Neuronal stem cell (in vitro differentiated cells): ENCODE results near the gene MARCHF6.

Source experiments
- DNase-seq: peaks from one replicate; pipeline ENCODE4 v3.0.0-alpha.2; 2013; ENCODE audit warnings: low spot score
- H2AFZ ChIP-seq: one replicate; pipeline ENCODE4 v1.6.1; 2013; ENCODE audit warnings: mild to moderate bottlenecking, low read length, inconsistent platforms
- H2AK5ac ChIP-seq: 2 replicates; pipeline ENCODE4 v1.6.1; 2013; ENCODE audit warnings: low read depth, mild to moderate bottlenecking, inconsistent platforms, low read length, moderate library complexity, mixed read lengths
- H2BK120ac ChIP-seq: 2 replicates; pipeline ENCODE4 v1.6.1; 2013; ENCODE audit warnings: low read depth, mild to moderate bottlenecking, inconsistent platforms, low read length, moderate library complexity, mixed read lengths
- H2BK12ac ChIP-seq: one replicate; pipeline ENCODE4 v1.6.1; 2013; ENCODE audit warnings: low read length, inconsistent platforms
- H2BK15ac ChIP-seq: 2 replicates; pipeline ENCODE4 v1.6.1; 2013; ENCODE audit warnings: mild to moderate bottlenecking, low read length, inconsistent platforms, mixed read lengths
- H2BK5ac ChIP-seq: one replicate; pipeline ENCODE4 v1.6.1; 2013; ENCODE audit warnings: inconsistent platforms, mild to moderate bottlenecking, low read length, moderate library complexity
- H3K14ac ChIP-seq: one replicate; pipeline ENCODE4 v1.6.1; 2013; ENCODE audit warnings: low read length, inconsistent platforms
- H3K18ac ChIP-seq: 2 replicates; pipeline ENCODE4 v1.6.1; 2013; ENCODE audit warnings: low read length, inconsistent platforms
- H3K23ac ChIP-seq: 2 replicates; pipeline ENCODE4 v1.6.1; 2013; ENCODE audit warnings: low read depth, mild to moderate bottlenecking, mixed read lengths, low read length, inconsistent platforms; ENCODE audit not compliant: poor library complexity
- H3K27ac ChIP-seq: replicated peaks from 3 replicates; pipeline ENCODE4 v1.5.1; 2013; ENCODE audit warnings: low read length, inconsistent platforms
- H3K27me3 ChIP-seq, 3 experiments: 2 replicates each; pipeline ENCODE4 v1.6.1; 2013; ENCODE audit warnings: low read length in 3 of 3, mild to moderate bottlenecking in 2 of 3, inconsistent platforms in 1 of 3, low read depth in 1 of 3, mixed read lengths in 1 of 3, moderate library complexity in 1 of 3; ENCODE audit not compliant: control insufficient read depth in 3 of 3, insufficient read depth in 3 of 3
- H3K36me3 ChIP-seq, 2 donors: replicated peaks in 1 of 2; 2 replicates each; pipeline ENCODE4 v1.6.1; 2013; ENCODE audit warnings: low read length in 2 of 2; ENCODE audit not compliant: control insufficient read depth in 2 of 2, insufficient read depth in 2 of 2
- H3K4ac ChIP-seq: 2 replicates; pipeline ENCODE4 v1.6.1; 2013; ENCODE audit warnings: inconsistent platforms, mild to moderate bottlenecking, low read length, moderate library complexity
- H3K4me1 ChIP-seq, 2 donors: 1 replicate in 1 of 2; 2 replicates in 1 of 2; pipeline ENCODE4 v1.6.1; 2013; ENCODE audit warnings: low read length in 2 of 2, low read depth in 1 of 2; ENCODE audit not compliant: control insufficient read depth in 2 of 2, insufficient read depth in 1 of 2
- H3K4me2 ChIP-seq: one replicate; pipeline ENCODE4 v1.6.1; 2013; ENCODE audit warnings: mild to moderate bottlenecking, low read length, inconsistent platforms; ENCODE audit not compliant: insufficient read depth, poor library complexity, severe bottlenecking
- H3K4me3 ChIP-seq, 2 donors: 2 replicates each; pipeline ENCODE4 v1.5.1; 2013; ENCODE audit warnings: low read length in 2 of 2, mild to moderate bottlenecking in 2 of 2, inconsistent platforms in 1 of 2, moderate library complexity in 1 of 2
- H3K79me1 ChIP-seq: one replicate; pipeline ENCODE4 v1.6.1; 2013; ENCODE audit warnings: low read depth, mild to moderate bottlenecking, inconsistent platforms, low read length, moderate library complexity
- H3K9ac ChIP-seq: one replicate; pipeline ENCODE4 v1.6.1; 2013; ENCODE audit warnings: mild to moderate bottlenecking, low read depth, low read length, inconsistent platforms; ENCODE audit not compliant: poor library complexity
- H3K9me3 ChIP-seq, 2 donors: replicated peaks in 1 of 2; 2 replicates each; pipeline versions ENCODE3 to v1.6.1; 2013; ENCODE audit warnings: low read length in 2 of 2, mild to moderate bottlenecking in 2 of 2, inconsistent platforms in 1 of 2, low read depth in 1 of 2, mixed read lengths in 1 of 2, moderate library complexity in 1 of 2; ENCODE audit not compliant: control insufficient read depth in 2 of 2, insufficient read depth in 1 of 2
- H4K8ac ChIP-seq: one replicate; pipeline ENCODE4 v1.6.1; 2013; ENCODE audit warnings: low read depth, mild to moderate bottlenecking, inconsistent platforms, low read length, moderate library complexity
- H4K91ac ChIP-seq: one replicate; pipeline ENCODE4 v1.6.1; 2013; ENCODE audit warnings: low read length, low read depth, mild to moderate bottlenecking, inconsistent platforms; ENCODE audit not compliant: poor library complexity
- WGBS, 2 donors: extraction: QIAGEN DNeasy Blood & Tissue Kit; methylation state at CpG; one replicate each; pipeline ENCODE4 v1.1.7; 2013; ENCODE audit warnings: missing lambda C conversion rate in 2 of 2, mixed read lengths in 1 of 2; ENCODE audit not compliant: insufficient read length in 2 of 2, insufficient replicate concordance in 1 of 2; ENCODE audit errors: extremely low coverage in 2 of 2; 5-methylcytosine and 5-hydroxymethylcytosine counted together

The MARCHF6 gene

DNA sequence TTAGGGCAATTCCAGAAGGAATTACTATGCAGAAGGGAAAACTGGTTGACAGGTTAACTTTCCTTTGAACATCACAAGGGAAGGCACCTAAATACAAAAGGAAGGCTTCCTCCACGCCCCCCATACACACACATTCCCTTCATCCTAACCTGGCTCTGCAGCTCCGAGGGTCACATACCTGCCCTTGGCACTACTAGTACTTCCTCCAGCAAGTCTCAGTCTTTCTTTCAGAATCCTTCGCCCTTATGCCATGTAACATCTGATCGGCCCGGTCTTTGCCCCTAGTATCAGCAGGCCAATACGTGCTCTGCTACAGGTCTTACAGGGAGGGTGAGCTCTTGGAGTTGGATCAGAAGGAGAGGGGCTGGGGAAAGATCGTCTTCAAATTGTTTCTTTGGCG, 1.6 kb upstream of the MARCHF6 start:
- no peak for DNase-seq
- Histone ChIP-seq H3K9ac (peak overlapping the region; percentile 63), H3K23ac (no peak overlapping the region), H3K27ac (no peak overlapping the region), H3K79me1 (no peaks in the 10 kb centered on the region), H3K9me3 (no peaks in the 10 kb centered on the region), H3K36me3 (peaks cover 0 to 8% of the 10 kb centered on the region in 2 donors), H3K27me3 (no peaks in the 10 kb centered on the region), H2BK120ac (no peak overlapping the region), H3K18ac (no peak overlapping the region), H2AK5ac (no peak overlapping the region), H2AFZ (no peak overlapping the region), H2BK5ac (no peak overlapping the region), H2BK12ac (no peak overlapping the region), H3K14ac (no peak overlapping the region), H4K91ac (no peak overlapping the region), H3K4ac (no peak overlapping the region), H2BK15ac (no peak overlapping the region), H3K4me2 (no peak overlapping the region), H3K4me3 (peak overlapping the region in 1 of 2 donors; percentile 75), H4K8ac (no peak overlapping the region), H3K4me1 (peaks cover 8 to 15% of the 10 kb centered on the region in 2 donors)
- no CpG with 5 or more reads among the region's 8 CpGs for WGBS, 2 donors

DNA sequence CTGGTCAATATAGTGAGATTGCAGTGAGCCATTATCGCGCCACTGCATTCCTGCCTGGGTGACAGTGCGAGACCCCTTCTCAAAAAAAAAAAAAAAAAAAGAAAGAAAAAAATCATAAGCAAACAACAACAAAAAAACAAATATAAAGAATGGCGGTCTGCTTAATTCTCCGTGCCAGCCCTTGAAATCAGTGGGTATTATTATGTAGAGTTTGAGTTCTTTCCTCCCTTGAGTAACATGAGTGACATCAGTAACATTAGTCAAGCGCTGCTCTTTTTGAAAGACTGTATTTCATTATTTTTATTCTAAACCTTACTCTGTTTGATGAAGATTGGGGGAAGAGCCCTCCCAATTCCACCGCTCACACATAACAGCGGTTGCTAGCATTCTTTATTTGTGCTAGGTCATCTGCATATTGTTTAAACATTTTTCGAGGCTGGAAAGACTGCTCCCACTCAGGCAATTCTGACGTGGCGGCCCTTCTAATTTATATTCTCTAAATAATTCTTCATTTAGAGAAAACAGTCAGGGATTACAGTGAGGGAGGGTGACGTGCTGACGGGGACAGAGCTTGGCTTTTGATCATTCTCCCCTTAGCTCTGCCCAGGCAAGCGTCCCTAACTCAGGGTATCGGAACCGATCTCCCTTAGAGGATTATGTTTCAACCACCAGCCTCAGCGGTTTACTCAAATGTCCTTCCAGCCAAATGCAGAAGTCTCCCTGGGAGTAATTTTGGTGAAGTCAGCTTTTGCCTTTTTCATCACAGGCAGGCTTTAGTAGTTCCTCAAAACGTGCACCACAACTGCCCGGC, 860 bp upstream of the MARCHF6 start:
- peak overlapping the region; percentile 92 for H3K9ac ChIP-seq
- peak overlapping the region; percentile 74 for H4K91ac ChIP-seq
- peak overlapping the region; percentile 82 for H2AK5ac ChIP-seq
- H3K9me3 ChIP-seq, result no peaks in the 10 kb centered on the region
- peak overlapping the region; percentile 100 for H3K23ac ChIP-seq
- no peak for DNase-seq
- no peak overlapping the region for H3K4ac ChIP-seq
- no peak overlapping the region for H2BK12ac ChIP-seq
- peak overlapping the region; percentile 73 for H3K4me2 ChIP-seq
- H3K27me3 ChIP-seq, result no peaks in the 10 kb centered on the region
- H2BK15ac ChIP-seq, result no peak overlapping the region
- peak overlapping the region; percentile 75 to 98 for H3K4me3 ChIP-seq
- H2BK120ac ChIP-seq, result no peak overlapping the region
- peak overlapping the region; percentile 99 for H3K27ac ChIP-seq
- H3K36me3 ChIP-seq, result peaks cover 0 to 8% of the 10 kb centered on the region in 2 donors
- peaks cover 10 to 17% of the 10 kb centered on the region in 2 donors for H3K4me1 ChIP-seq
- no peak overlapping the region for H4K8ac ChIP-seq
- H3K79me1 ChIP-seq, result no peaks in the 10 kb centered on the region
- peak overlapping the region; percentile 63 for H3K14ac ChIP-seq
- peak overlapping the region; percentile 94 for H2BK5ac ChIP-seq
- peak overlapping the region; percentile 96 for H3K18ac ChIP-seq
- WGBS, 2 donors, result no CpG with 5 or more reads among the region's 19 CpGs
- H2AFZ ChIP-seq, result peak overlapping the region; percentile 91

DNA sequence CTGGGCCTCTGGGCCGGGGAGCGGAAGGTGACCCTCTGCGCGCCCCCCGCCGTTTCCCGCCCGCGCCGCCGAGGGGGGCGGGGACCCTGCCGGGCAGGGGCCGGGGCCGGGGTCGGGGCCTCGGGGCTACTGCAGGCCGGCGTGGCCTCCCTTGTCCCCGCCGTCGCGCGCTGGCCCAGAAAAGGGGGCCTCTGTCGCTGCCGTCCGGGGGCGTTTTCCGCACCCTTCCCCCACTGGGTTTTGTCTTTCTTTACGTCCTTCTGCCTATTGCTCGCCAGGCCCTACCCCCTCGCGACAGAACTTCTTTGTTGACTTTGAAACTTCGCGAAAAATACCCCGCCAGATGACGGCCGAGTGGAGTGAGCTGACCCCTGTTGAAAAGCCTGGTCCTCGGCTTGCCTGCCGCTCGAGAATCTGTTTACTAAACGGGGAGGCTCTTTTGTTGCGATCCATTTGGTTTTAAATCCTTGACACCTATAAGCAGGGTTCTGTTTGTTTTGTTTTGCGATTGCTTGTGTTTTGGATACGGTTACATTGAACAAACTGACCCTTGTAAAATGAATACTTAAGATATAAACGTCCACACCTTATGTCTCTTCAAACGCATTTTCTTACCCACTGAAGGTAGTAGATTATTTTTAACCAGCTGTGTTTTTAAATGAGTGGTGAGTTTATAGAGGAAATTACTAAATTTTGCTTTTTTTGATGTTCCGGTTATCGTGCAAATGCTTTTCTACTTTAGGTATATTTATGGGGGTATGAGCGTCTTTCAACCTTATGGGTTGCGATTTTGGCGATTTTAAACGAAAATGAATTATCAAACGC, 765 bp downstream of the MARCHF6 start:
- Histone ChIP-seq H3K36me3 (peaks cover 0 to 18% of the 10 kb centered on the region in 2 donors), H2BK120ac (no peak overlapping the region), H2AFZ (peak overlapping the region; percentile 91), H3K27me3 (no peaks in the 10 kb centered on the region), H2AK5ac (peak overlapping the region; percentile 60), H4K91ac (no peak overlapping the region), H3K23ac (peak overlapping the region; percentile 100), H2BK12ac (peak overlapping the region; percentile 46), H4K8ac (no peak overlapping the region), H3K79me1 (no peaks in the 10 kb centered on the region), H3K18ac (peak overlapping the region; percentile 99), H3K9ac (peak overlapping the region; percentile 98), H3K4me2 (peak overlapping the region; percentile 34), H3K14ac (no peak overlapping the region), H3K9me3 (peaks cover 0 to under 1% of the 10 kb centered on the region in 2 donors), H3K4me1 (peaks cover 10 to 17% of the 10 kb centered on the region in 2 donors), H3K4me3 (peak overlapping the region; percentile 75 to 98), H3K27ac (peak overlapping the region; percentile 99), H2BK5ac (peak overlapping the region; percentile 94), H2BK15ac (peak overlapping the region; percentile 90), H3K4ac (no peak overlapping the region)
- DNase-seq, result peak; percentile 54
- no CpG with 5 or more reads among the region's 54 CpGs for WGBS, 2 donors
